HG03103 (cell line): Measurements from ENCODE around the gene ARFRP1.
A peak's percentile ranks its signal among the peaks of the same experiment; 100 is the strongest.
"Not testable (repeated sequence)": the region's sequence is repeated elsewhere in the genome, so short reads cannot be mapped to it uniquely, and the experiment has no call there.

Source experiments
- ATAC-seq: cut with Tn5 transposase; IDR thresholded peaks from one replicate; pipeline ENCODE4 v1.9.1; 2021; ENCODE audit warnings: low read depth; ENCODE audit not compliant: unreplicated experiment

The ARFRP1 gene

DNA sequence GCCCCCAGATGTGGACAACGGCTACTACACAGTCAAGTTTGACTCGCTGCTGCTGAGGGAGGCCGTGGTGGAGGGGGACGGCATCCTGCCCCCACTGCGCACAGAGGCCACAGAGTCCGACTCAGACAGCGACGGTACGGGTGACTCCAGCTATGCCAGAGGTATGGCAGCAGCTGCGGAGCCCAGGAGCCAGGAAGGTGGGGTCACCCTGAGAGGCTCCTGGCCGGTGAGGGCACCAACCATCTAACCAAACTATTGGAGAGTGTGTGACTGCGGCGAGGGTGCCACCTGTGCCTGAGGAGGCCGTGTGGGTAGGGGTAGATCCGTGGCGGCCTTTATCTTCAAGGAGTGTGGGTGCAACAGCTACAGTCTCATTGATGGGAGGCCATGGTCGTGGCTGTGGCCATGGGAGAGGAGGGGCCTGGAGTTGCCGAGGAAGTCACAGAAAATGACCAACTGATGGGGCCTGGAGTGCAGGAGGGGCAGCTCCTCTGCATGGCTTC lies 25.9 kb upstream of the ARFRP1 start:
- ATAC-seq, result no peak

DNA sequence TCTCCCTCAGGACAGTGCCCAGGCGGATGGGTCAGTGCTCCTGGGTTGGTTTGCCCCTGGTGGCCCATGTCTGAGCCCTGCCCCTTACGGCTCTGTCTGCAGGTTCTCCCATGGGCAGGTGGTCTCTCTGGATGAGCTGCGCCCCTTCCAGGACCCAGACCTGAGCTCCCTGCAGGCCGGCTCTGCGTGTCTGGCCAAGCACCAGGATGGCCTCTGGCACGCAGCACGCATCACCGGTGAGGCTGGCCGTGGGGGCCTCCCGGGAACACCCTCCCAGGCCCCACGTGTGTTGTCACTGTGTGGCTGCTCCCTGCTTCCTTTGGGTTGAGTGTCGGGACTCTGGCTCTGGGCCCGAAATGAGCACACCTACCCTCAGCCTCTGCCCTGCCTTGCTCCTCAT lies 25.3 kb upstream of the ARFRP1 start:
- ATAC-seq, result no peak

DNA sequence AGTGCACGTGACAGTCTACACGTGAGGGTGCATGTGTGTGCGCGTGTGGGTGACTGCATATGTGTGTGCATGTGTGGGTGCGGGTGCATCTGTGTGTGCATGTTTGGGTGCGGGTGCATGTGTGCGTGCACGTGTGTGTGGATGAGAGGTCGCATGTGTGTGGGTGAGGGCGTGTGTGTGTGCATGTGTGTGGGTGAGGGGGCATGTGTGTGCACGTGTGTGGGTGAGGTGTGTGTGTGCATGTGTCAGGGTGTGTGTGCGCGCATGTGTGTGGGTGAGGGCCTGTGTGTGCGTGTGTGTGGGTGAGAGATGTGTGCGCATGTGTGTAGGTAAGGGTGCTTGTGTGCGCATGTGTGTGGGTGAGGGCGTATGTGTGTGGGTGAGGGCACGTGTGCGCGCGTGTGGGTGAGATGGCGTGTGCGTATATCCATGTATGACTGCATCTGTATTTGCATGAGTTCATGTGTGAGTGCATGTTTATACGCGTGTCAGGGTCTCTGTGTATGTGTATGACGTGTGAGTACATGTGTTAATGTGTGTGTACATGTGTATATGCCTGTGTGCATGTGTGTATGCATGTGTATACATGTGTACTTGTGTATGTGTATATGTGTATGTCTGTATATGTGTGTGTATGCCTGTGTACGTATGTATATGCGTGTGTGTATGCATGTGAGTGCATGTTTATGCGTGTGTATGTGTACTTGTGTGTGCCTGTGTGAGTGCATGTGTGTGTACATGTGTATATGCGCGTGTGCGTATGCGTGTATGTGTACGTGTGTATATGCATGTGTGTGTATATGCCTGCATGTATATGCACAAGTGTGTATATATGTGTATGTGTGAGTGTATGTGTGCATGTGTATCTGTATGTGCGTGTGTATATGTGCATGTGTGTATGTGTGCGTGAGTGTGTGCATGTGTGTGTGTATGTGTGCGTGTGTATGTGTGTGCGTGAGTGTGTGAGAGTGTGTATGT lies 24.6 kb upstream of the ARFRP1 start:
- ATAC-seq, result no peak

DNA sequence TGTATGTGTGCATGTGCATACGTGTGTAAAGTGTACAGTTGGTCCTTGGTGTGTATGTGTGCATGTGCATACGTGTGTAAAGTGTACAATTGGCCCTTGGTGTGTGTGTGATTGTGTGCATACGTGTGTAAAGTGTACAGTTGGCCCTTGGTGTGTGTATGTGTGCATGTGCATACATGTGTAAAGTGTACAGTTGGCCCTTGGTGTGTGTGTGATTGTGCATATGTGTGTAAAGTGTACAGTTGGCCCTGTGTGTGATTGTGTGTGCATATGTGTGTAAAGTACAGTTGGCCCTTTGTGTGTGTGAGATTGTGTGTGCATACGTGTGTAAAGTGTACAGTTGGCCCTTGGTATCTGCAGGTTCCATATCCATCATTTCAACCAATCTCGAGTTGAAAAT lies 23.6 kb upstream of the ARFRP1 start:
- no peak for ATAC-seq

DNA sequence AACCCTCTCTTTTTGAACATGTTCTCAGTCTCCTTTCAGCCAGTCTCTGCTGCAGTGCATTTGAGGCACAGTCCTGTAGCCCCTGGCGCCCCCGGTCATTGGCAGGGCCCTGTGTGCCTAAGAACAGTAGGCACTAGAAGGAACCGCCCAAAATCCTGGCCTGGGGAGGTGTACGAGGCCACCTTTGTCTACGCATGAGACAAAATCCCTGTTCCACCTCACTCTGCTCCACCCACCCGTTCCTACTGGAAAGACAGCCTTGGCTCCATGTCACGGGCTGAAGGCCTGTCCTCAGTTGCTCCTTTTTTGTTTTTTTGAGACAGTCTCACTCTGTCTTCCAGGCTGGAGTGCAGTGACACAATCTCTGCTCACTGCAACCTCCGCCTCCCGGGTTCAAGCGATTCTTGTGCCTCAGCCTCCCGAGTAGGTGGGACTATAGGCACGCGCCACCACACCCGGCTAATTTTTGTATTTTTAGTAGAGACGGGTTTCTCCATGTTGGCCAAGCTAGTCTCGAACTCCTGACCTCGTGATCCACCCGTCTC lies 22.5 kb upstream of the ARFRP1 start:
- ATAC-seq, result not testable (repeated sequence)

DNA sequence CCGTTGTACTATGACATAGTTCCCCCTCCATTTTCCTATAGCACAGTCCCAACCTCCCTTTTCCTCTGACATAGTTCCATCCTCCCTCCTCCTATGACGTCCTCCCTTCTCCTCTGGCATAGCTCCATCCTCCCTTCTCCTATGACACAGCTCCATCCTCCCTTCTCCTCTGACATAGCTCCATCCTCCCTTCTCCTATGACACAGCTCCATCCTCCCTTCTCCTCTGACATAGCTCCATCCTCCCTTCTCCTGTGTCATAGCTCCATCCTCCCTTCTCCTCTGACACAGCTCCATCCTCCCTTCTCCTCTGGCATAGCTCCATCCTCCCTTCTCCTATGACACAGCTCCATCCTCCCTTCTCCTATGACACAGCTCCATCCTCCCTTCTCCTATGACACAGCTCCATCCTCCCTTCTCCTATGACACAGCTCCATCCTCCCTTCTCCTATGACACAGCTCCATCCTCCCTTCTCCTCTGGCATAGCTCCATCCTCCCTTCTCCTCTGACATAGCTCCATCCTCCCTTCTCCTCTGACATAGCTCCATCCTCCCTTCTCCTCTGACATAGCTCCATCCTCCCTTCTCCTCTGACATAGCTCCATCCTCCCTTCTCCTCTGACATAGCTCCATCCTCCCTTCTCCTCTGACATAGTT lies 15.3 kb upstream of the ARFRP1 start:
- not testable (repeated sequence) for ATAC-seq

DNA sequence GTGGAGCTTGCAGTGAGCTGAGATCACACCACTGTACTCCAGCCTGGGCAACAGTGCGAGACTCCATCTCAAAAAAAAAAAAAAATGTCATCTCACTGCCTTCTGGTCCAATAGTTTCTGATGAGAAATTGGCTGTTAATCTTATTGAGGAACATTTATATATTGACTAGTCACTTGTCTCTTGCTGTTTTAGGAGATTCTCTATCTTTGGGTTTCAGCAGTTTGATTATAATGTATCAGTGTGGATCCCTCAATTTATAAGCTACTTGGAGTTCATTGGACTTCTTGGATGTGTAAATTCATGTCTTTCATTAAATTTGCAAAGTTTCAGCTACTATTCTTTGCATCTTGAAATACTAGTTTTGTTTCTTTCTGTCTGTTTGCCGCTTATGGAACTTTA lies 11.2 kb upstream of the ARFRP1 start:
- no peak for ATAC-seq

DNA sequence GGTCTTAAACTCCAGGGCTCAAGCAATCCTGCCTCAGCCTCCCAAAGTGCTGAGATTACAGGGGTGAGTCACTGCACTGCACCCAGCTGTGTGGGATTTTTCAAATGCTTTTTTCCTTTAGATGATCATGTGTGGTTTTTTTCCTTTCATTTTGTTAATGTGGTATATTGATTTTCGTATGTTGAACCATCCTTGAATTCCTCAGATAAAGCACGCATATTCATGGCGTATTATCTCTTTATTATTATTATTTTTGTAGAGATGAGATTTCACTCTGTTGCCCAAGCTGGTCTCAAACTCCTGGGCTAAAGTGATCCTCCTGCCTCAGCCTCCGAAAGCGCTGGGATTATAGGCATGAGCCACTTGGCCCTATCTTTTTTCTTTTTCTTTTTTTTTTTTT lies 7.1 kb upstream of the ARFRP1 start:
- ATAC-seq, result no peak

DNA sequence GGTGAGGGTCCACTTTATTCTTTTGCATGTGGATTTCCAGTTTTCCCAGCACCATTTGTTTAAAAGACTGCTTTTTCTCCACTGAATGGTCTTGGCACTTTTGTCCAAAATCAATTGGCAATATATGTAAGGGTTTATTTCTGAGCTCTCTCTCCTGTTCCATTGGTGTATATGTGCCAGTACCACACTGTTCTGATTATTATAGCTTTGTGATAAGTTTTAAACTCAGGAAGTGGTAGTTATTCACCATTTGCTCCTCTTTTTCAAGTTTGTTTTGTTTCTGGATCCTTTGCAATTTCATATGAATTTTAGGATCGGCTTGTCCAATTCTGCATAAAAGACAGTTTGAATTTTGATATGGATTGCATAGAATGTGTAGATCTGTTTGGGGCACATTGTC lies 4.4 kb upstream of the ARFRP1 start:
- no peak for ATAC-seq

DNA sequence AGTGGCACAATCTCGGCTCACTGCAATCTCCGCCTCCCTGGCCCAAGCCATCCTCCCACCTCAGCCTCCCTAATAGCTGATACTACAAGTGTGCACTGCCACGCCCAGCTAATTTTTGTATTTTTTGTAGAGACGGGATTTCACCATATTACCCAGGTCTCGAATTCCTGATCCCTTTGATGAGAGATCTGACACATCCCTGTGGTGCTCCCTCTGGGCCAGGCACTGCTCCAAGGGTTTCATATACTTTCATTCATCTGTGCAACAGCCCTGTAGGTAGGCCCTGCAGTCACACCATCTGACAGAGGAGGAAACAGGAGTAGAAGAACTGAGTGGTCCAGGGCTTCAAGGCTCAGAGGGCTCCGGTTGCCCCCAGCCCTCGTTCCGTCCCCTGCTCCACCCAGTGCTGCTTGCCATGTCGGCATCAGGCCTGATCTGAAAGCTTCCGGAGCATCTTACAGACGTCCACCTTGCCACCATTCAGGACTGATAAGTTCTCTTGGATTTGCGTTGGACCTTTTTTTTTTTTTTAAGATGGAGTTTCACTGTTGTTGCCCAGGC lies 3.4 kb upstream of the ARFRP1 start:
- ATAC-seq, result no peak

DNA sequence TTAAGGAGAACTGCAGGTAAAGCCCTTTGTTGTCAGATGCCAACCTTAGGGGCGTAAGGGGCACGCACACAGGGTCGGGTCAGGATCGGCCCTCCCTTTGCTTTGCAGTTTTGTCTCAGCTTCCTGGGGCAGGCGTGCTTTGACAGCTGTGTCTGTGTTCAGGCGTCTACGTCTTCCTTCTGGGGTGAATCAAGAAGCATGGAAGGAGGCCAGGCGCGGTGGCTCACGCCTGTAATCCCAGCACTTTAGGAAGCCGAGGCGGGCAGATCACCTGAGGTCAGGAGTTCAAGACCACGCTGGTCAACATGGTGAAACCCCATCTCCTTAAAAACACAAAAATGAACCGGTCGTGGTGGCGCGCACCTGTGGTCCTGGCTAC lies 1.4 kb upstream of the ARFRP1 start:
- ATAC-seq, result no peak

DNA sequence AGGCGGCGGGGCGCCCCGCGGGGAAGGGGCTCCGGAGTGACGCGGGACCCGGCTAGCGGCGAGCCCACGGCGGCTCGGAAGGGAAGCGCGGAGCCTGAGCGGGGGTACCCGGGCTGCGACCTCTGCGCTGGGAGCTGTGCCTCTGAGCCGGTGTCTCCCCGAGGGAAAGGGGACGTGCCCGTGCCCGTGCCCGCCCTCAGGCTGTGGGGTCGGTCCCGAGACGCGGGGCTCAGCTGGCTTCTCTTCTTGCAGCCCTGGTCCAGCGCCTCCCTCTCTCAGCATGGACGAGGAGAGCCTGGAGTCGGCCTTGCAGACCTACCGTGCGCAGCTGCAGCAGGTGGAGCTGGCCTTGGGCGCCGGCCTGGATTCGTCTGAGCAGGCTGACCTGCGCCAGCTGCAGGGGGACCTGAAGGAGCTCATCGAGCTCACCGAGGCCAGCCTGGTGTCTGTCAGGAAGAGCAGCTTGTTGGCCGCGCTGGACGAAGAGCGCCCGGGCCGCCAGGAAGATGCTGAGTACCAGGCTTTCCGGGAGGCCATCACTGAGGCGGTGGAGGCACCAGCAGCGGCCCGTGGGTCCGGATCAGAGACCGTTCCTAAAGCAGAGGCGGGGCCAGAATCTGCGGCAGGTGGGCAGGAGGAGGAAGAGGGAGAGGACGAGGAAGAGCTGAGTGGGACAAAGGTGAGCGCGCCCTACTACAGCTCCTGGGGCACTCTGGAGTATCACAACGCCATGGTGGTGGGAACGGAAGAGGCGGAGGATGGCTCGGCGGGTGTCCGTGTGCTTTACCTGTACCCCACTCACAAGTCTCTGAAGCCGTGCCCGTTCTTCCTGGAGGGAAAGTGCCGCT lies 749 bp upstream of the ARFRP1 start:
- ATAC-seq, result peak; percentile 9

DNA sequence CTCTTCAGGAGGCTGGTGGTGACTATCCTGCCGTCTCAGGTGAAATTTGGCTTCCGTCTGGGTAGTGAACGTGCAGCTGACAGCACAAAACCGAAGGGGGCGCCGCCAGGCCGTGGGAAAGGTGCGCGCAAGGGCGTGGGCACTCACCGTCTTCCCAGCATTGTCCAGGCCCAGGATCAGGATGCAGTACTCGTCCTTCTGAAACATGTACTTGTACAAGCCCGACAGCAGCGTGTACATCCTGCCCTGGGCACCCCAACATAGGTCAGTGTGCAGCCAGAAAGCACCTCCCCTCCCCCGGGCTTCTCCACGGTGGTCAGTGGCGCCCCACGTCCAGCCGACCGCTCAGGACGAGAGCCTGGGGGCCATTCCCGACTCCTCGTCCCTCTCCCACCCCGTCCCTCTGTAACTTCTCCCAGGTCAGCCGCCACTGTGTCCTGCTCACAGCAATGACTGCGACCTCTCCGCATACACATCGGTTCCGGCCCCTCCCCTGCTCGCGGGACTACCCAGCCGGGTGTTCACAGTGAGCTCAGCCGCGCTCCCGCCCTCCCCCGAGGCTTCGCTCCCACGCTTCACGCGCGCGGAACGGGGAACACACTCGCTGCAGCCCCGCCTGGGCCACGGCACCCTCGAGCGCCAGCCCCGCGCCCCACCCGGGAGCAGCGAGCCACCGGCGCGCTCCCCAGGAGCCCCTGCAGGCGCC lies 771 bp downstream of the ARFRP1 start:
- peak; percentile 24 for ATAC-seq

DNA sequence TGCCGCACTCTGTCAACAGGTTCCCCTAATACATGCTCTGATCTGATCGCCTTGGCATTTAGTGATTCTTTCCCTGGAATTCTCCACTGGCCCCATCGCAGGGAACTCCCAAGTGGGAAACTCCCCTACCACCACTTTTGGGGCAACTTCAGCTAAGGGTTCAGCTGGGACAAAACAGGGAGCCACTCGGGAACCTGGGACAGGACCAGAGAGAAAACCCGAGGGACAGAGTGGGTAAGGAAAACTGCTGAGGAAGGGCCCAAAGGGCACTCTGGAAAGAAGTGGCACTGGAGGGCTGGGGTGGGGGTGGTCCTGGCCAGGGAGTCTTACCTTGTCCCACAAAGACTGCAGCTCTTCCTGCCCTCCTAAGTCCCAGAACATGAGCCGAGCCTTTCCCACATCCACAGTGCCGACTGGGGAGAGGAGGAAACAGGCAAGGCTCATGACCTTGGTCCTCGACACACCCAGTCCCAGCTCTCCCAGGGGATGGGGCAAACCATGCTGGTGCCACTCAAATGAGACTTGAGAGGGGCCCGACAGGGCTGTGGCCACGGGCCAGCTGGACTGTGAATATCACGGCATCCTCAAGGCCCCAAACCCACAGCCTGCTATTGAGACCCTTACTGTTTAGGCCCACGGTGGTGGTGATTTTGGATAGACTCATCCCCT lies 1.6 kb downstream of the ARFRP1 start:
- no peak for ATAC-seq

DNA sequence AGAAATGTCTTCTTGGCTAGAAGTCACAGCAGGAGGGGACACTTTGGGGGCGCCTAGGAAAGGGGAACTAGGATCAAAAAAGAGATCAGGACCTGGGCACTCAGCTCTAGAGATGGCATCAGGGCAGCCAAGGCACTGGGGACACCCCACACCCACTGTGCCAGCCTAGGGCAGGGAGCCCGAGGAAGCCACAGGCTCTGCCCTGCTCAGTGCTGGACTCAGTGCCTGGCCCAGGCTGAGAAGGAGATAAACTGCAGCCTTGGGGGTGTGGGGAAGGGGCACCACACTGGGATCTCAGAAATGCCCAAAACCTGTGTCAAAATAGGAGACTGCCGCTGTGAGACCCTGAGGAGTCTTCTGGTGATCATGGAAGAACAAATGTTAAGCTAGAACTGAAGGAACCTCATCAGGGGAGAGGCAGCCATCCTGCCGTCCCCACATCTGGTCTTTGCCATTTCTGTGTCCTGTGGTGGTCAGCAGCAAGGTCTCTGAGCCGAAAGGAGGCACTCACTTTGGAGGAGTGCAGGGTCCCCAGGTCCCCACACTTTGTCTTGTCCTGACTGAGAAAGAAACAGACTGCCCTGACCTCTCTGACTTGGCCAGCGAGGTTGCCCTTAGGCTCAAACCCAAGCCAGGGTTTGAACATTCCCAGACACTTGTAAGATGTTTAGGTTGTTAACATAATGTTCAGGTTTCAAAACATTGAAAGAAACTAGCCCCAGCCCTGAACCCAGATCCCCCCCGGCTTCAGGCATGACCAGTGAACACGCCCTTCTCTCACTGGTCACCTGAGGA lies 2.3 kb downstream of the ARFRP1 start:
- ATAC-seq, result no peak

DNA sequence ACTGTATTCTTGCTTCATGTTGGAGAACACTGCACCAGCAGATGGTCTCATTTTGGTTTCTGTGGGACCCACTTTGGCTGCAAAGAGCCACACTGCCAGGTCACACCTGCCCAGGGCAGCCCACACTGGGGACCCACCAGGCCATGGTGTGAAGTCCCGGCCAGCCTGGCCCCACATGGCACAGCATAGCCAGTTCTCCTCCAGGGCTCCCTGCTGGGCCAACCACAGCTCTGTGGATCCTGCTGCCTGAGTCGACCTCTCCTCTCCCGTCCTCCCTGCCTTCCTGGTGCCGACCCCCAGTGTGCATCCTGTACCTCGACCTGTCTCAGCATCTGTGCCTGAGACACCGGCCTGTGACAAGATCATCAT lies 3.0 kb downstream of the ARFRP1 start:
- ATAC-seq, result no peak

DNA sequence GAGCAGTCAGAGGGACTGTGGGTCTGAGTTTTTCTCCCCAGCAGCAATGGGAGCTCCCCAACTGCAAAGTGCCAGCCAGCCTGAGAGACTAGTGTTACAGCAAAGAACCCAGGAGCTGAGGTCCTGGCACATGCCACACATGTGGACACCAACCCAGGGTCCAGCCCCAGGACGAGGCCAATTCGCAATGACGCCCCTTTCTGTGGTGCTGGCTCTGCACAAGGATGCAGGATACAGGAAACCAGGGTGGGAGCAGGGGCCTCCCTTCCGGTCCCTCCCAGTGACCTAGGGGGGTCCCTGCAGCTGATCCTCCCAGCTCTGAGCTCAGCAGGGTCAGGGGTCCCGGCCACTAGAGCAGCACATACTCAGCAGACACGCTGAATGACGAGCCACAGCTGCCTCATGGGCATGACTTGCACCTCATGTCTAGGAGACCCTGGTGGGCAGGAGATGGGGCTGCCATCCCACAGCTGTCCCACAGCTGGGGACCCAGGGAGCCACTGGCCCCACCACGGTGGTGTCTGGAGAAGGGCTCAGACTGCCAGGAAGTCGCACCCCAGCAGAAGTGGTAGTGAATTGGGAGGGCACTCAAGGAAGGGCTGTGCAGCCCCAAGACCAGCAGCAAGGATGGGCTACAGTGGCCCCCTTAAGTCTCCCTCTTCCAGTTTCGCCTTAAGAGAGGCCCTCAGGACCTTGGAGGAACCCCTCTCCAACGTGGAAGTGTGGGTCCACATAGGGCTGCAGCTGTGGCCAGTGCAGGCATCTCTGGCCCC lies 3.6 kb downstream of the ARFRP1 start:
- no peak for ATAC-seq
